HG02798 (cell line): Measurements from ENCODE around the gene KRTAP5-5.
"Not testable (repeated sequence)": the region's sequence is repeated elsewhere in the genome, so short reads cannot be mapped to it uniquely, and the experiment has no call there.

Experiments used
- ATAC-seq: cut with Tn5 transposase; IDR thresholded peaks from one replicate; pipeline ENCODE4 v1.9.1; 2021; ENCODE audit warnings: mild to moderate bottlenecking; ENCODE audit not compliant: unreplicated experiment, poor library complexity

The KRTAP5-5 gene

GRCh38 chr11:1605923-1606322 lies 23.7 kb upstream of the KRTAP5-5 start:
- peak; percentile 87 for ATAC-seq

GRCh38 chr11:1607156-1607845 lies 22.3 kb upstream of the KRTAP5-5 start:
- ATAC-seq = not testable (repeated sequence)

- ATAC-seq = not testable (repeated sequence)
Measured at GRCh38 chr11:1607901-1608300, 21.7 kb upstream of the KRTAP5-5 start.

GRCh38 chr11:1608363-1608762 lies 21.2 kb upstream of the KRTAP5-5 start, which contains the start of gene KRTAP5-3:
KRTAP5-3 (minus strand) TSS chr11:1608463; CDS start chr11:1608385, 78 bp downstream.
- ATAC-seq = no peak

- ATAC-seq = no peak
Measured at GRCh38 chr11:1618231-1618630, 11.3 kb upstream of the KRTAP5-5 start.

GRCh38 chr11:1619449-1619848 lies 10.1 kb upstream of the KRTAP5-5 start:
- no peak for ATAC-seq

GRCh38 chr11:1622086-1622485 lies 7.5 kb upstream of the KRTAP5-5 start, which contains the start of gene KRTAP5-4:
KRTAP5-4 (minus strand) TSS chr11:1622138; CDS start chr11:1622093, 45 bp downstream.
- no peak for ATAC-seq

GRCh38 chr11:1623716-1624115 lies 5.9 kb upstream of the KRTAP5-5 start:
- no peak for ATAC-seq

GRCh38 chr11:1624621-1625020 lies 5.0 kb upstream of the KRTAP5-5 start:
- no peak for ATAC-seq

- ATAC-seq = no peak
Measured at GRCh38 chr11:1625541-1625940, 4.0 kb upstream of the KRTAP5-5 start.

GRCh38 chr11:1628506-1629325 lies 859 bp upstream of the KRTAP5-5 start:
- ATAC-seq = no peak

GRCh38 chr11:1630271-1630670 lies 696 bp downstream of the KRTAP5-5 start:
- ATAC-seq = no peak

GRCh38 chr11:1631066-1631568 lies 1.5 kb downstream of the KRTAP5-5 start:
- no peak for ATAC-seq

- ATAC-seq = no peak
Measured at GRCh38 chr11:1632053-1632714, 2.6 kb downstream of the KRTAP5-5 start.

- no peak for ATAC-seq
Measured at GRCh38 chr11:1633864-1634263, 4.3 kb downstream of the KRTAP5-5 start.

- ATAC-seq = no peak
Measured at GRCh38 chr11:1636291-1636950, 6.8 kb downstream of the KRTAP5-5 start.

GRCh38 chr11:1637628-1638027 lies 8.1 kb downstream of the KRTAP5-5 start:
- no peak for ATAC-seq

GRCh38 chr11:1638344-1638743 lies 8.8 kb downstream of the KRTAP5-5 start:
- no peak for ATAC-seq

- no peak for ATAC-seq
Measured at GRCh38 chr11:1639102-1639620, 9.6 kb downstream of the KRTAP5-5 start.

GRCh38 chr11:1639666-1640065 lies 10.1 kb downstream of the KRTAP5-5 start:
- ATAC-seq = no peak
